ENCODE data around the gene FBXO3.

The FBXO3 gene

GRCh38 chr11:33696931-33697638 lies 77.2 kb downstream of the FBXO3 start:
- H3K9me3 ChIP-seq (ENCODE audit: control insufficient read depth, insufficient read depth, low read length) = no peaks in the 10 kb centered on the region
- no peaks in the 10 kb centered on the region for H3K36me3 ChIP-seq (ENCODE audit: insufficient read depth, low read length)
- H3K4me1 ChIP-seq (ENCODE audit: insufficient read depth, low read length) = peaks cover 21% of the 10 kb centered on the region
- H3K9ac ChIP-seq (ENCODE audit: low read depth, low read length) = no peak overlapping the region

GRCh38 chr11:33696411-33696810 lies 77.9 kb downstream of the FBXO3 start:
- Histone ChIP-seq H3K36me3 (ENCODE audit: insufficient read depth, low read length) (no peaks in the 10 kb centered on the region), H3K9me3 (ENCODE audit: control insufficient read depth, insufficient read depth, low read length) (no peaks in the 10 kb centered on the region), H3K9ac (ENCODE audit: low read depth, low read length) (no peak overlapping the region), H3K4me1 (ENCODE audit: insufficient read depth, low read length) (peaks cover 24% of the 10 kb centered on the region)

- H3K9me3 ChIP-seq (ENCODE audit: control insufficient read depth, insufficient read depth, low read length) = no peaks in the 10 kb centered on the region
- no peak overlapping the region for H3K9ac ChIP-seq (ENCODE audit: low read depth, low read length)
- no peaks in the 10 kb centered on the region for H3K36me3 ChIP-seq (ENCODE audit: insufficient read depth, low read length)
- H3K4me1 ChIP-seq (ENCODE audit: insufficient read depth, low read length) = peaks cover 30% of the 10 kb centered on the region
These were observed 79.2 kb downstream of the FBXO3 start for GRCh38 chr11:33695051-33695566.

GRCh38 chr11:33694346-33695050 lies 79.8 kb downstream of the FBXO3 start:
- Histone ChIP-seq H3K36me3 (ENCODE audit: insufficient read depth, low read length) (no peaks in the 10 kb centered on the region), H3K9ac (ENCODE audit: low read depth, low read length) (no peak overlapping the region), H3K9me3 (ENCODE audit: control insufficient read depth, insufficient read depth, low read length) (no peaks in the 10 kb centered on the region), H3K4me1 (ENCODE audit: insufficient read depth, low read length) (peaks cover 26% of the 10 kb centered on the region)

- Histone ChIP-seq H3K9ac (ENCODE audit: low read depth, low read length) (no peak overlapping the region), H3K36me3 (ENCODE audit: insufficient read depth, low read length) (no peaks in the 10 kb centered on the region), H3K4me1 (ENCODE audit: insufficient read depth, low read length) (peaks cover 24% of the 10 kb centered on the region), H3K9me3 (ENCODE audit: control insufficient read depth, insufficient read depth, low read length) (no peaks in the 10 kb centered on the region)
These were observed 81.8 kb downstream of the FBXO3 start for GRCh38 chr11:33692541-33692940.

GRCh38 chr11:33692013-33692504 lies 82.3 kb downstream of the FBXO3 start:
- H3K9ac ChIP-seq (ENCODE audit: low read depth, low read length) = no peak overlapping the region
- no peaks in the 10 kb centered on the region for H3K36me3 ChIP-seq (ENCODE audit: insufficient read depth, low read length)
- no peaks in the 10 kb centered on the region for H3K9me3 ChIP-seq (ENCODE audit: control insufficient read depth, insufficient read depth, low read length)
- H3K4me1 ChIP-seq (ENCODE audit: insufficient read depth, low read length) = peaks cover 24% of the 10 kb centered on the region

GRCh38 chr11:33691066-33691864 lies 83.1 kb downstream of the FBXO3 start:
- H3K36me3 ChIP-seq (ENCODE audit: insufficient read depth, low read length) = no peaks in the 10 kb centered on the region
- no peak overlapping the region for H3K9ac ChIP-seq (ENCODE audit: low read depth, low read length)
- H3K4me1 ChIP-seq (ENCODE audit: insufficient read depth, low read length) = peaks cover 24% of the 10 kb centered on the region
- H3K9me3 ChIP-seq (ENCODE audit: control insufficient read depth, insufficient read depth, low read length) = no peaks in the 10 kb centered on the region

All from ES-I3 (cell line).